Glutamatergic neuron (in vitro differentiated cells): Measurements from ENCODE around the gene PKM. TPM values are rescaled to one million over a fixed set of nuclear protein-coding genes. Genes with fewer than 3 reads are reported as not detected.

Experiments
- DNase-seq: peaks from one replicate; pipeline ENCODE4 v3.0.0; 2022
- H3K27ac Mint-ChIP-seq: one replicate; pipeline ENCODE4 v1.8.0; 2020; ENCODE audit warnings: mild to moderate bottlenecking, mixed read lengths, inconsistent platforms; ENCODE audit not compliant: unreplicated experiment
- H3K27me3 Mint-ChIP-seq: one replicate; pipeline ENCODE4 v1.8.0; 2020; ENCODE audit warnings: mild to moderate bottlenecking, moderate library complexity, mixed read lengths, inconsistent platforms; ENCODE audit not compliant: unreplicated experiment
- H3K36me3 Mint-ChIP-seq: one replicate; pipeline ENCODE4 v1.8.0; 2020; ENCODE audit warnings: mild to moderate bottlenecking, mixed read lengths, inconsistent platforms; ENCODE audit not compliant: unreplicated experiment
- H3K4me1 Mint-ChIP-seq: one replicate; pipeline ENCODE4 v1.8.0; 2020; ENCODE audit warnings: mild to moderate bottlenecking, low read depth, mixed read lengths, inconsistent platforms; ENCODE audit not compliant: unreplicated experiment
- H3K4me3 Mint-ChIP-seq: one replicate; pipeline ENCODE4 v1.8.0; 2020; ENCODE audit warnings: mild to moderate bottlenecking, mixed read lengths, inconsistent platforms; ENCODE audit not compliant: unreplicated experiment
- H3K9me3 Mint-ChIP-seq: one replicate; pipeline ENCODE4 v1.8.0; 2020; ENCODE audit warnings: mild to moderate bottlenecking, moderate library complexity, mixed read lengths, inconsistent platforms; ENCODE audit not compliant: unreplicated experiment
- CTCF ChIP-seq: fragments of 200-600 bp; sonication (generic); IDR thresholded peaks from one replicate; pipeline ENCODE4 v1.5.0; 2021; ENCODE audit not compliant: partially characterized antibody, unreplicated experiment
- total RNA-seq: library from RNA; stranded (reverse); fragmentation: NEBNext Ultra II Directional; extraction: Animal tissue kit (Norgen Biotek cat#: 25700); gene quantifications from one replicate; pipeline ENCODE4 v1.2.1, GENCODE V29; 2021; ENCODE audit not compliant: unreplicated experiment

PKM gene
- total RNA-seq, 1 donor from 2014 or later = 949 TPM

GRCh38 chr15:72229947-72230196 is 1.1 kb downstream of the PKM start:
- Mint-ChIP-seq H3K36me3 (no peaks in the 10 kb centered on the region), H3K4me3 (peak overlapping the region; percentile 98), H3K9me3 (peaks cover 23% of the 10 kb centered on the region), H3K4me1 (peaks cover 37% of the 10 kb centered on the region), H3K27me3 (peaks cover 18% of the 10 kb centered on the region), H3K27ac (peak overlapping the region; percentile 99)
- TF ChIP-seq CTCF = no peak
- DNase-seq = no peak

- Mint-ChIP-seq H3K4me1 (peaks cover 38% of the 10 kb centered on the region), H3K9me3 (peaks cover 23% of the 10 kb centered on the region), H3K36me3 (no peaks in the 10 kb centered on the region), H3K27me3 (peaks cover 18% of the 10 kb centered on the region), H3K4me3 (peak overlapping the region; percentile 98), H3K27ac (peak overlapping the region; percentile 99)
- peak; percentile 16 for DNase-seq
- TF ChIP-seq CTCF = no peak
These were observed 1.7 kb downstream of the PKM start for GRCh38 chr15:72229076-72229946.

- TF ChIP-seq CTCF = no peak
- H3K27me3 Mint-ChIP-seq = peaks cover 18% of the 10 kb centered on the region
- peaks cover 20% of the 10 kb centered on the region for H3K9me3 Mint-ChIP-seq
- H3K36me3 Mint-ChIP-seq = no peaks in the 10 kb centered on the region
- DNase-seq = no peak
- H3K27ac Mint-ChIP-seq = peak overlapping the region; percentile 82
- peaks cover 49% of the 10 kb centered on the region for H3K4me1 Mint-ChIP-seq
- peak overlapping the region; percentile 98 for H3K4me3 Mint-ChIP-seq
These were observed 3.3 kb downstream of the PKM start for GRCh38 chr15:72227720-72228119.

- Mint-ChIP-seq H3K4me3 (peak overlapping the region; percentile 65), H3K36me3 (no peaks in the 10 kb centered on the region), H3K27ac (peak overlapping the region; percentile 1), H3K9me3 (peaks cover 18% of the 10 kb centered on the region), H3K27me3 (peaks cover 16% of the 10 kb centered on the region), H3K4me1 (peaks cover 48% of the 10 kb centered on the region)
- no peak for DNase-seq
- no peak for TF ChIP-seq CTCF
These were observed 3.8 kb downstream of the PKM start for GRCh38 chr15:72227192-72227586.

GRCh38 chr15:72223278-72223677 is 7.7 kb downstream of the PKM start:
- Mint-ChIP-seq H3K36me3 (no peaks in the 10 kb centered on the region), H3K27me3 (no peaks in the 10 kb centered on the region), H3K4me3 (peak overlapping the region; percentile 5), H3K4me1 (peaks cover 47% of the 10 kb centered on the region), H3K9me3 (peaks cover 4% of the 10 kb centered on the region), H3K27ac (peak overlapping the region; percentile 50)
- no peak for TF ChIP-seq CTCF
- DNase-seq = no peak
